Choroid plexus epithelial cell (primary cell): Measurements from ENCODE around the gene TPCN2.

Experiments used
- DNase-seq: peaks from one replicate; pipeline ENCODE4 v3.0.0-alpha.2; 2010; ENCODE audit warnings: low read depth
- H3K4me3 ChIP-seq: 2 replicates; pipeline ENCODE4 v1.5.1; 2011; ENCODE audit warnings: low read depth, mild to moderate bottlenecking, control low read depth, low read length, moderate library complexity
- TF ChIP-seq, protein P1 (sequence below): conservative IDR thresholded peaks from 2 replicates; pipeline ENCODE4 v1.5.1; 2011; ENCODE audit warnings: low read depth, mild to moderate bottlenecking, control low read depth, inconsistent platforms, low read length, moderate library complexity

TPCN2 gene

GRCh38 chr11:69173925-69174581 is 125.3 kb downstream of the TPCN2 start:
- no peak overlapping the region for H3K4me3 ChIP-seq
- TF ChIP-seq, protein P1, sequence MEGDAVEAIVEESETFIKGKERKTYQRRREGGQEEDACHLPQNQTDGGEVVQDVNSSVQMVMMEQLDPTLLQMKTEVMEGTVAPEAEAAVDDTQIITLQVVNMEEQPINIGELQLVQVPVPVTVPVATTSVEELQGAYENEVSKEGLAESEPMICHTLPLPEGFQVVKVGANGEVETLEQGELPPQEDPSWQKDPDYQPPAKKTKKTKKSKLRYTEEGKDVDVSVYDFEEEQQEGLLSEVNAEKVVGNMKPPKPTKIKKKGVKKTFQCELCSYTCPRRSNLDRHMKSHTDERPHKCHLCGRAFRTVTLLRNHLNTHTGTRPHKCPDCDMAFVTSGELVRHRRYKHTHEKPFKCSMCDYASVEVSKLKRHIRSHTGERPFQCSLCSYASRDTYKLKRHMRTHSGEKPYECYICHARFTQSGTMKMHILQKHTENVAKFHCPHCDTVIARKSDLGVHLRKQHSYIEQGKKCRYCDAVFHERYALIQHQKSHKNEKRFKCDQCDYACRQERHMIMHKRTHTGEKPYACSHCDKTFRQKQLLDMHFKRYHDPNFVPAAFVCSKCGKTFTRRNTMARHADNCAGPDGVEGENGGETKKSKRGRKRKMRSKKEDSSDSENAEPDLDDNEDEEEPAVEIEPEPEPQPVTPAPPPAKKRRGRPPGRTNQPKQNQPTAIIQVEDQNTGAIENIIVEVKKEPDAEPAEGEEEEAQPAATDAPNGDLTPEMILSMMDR, result no peak
- no peak for DNase-seq

GRCh38 chr11:69174841-69175240 is 126.1 kb downstream of the TPCN2 start:
- H3K4me3 ChIP-seq, result no peak overlapping the region
- DNase-seq, result no peak
- TF ChIP-seq, protein P1, result no peak

DNA sequence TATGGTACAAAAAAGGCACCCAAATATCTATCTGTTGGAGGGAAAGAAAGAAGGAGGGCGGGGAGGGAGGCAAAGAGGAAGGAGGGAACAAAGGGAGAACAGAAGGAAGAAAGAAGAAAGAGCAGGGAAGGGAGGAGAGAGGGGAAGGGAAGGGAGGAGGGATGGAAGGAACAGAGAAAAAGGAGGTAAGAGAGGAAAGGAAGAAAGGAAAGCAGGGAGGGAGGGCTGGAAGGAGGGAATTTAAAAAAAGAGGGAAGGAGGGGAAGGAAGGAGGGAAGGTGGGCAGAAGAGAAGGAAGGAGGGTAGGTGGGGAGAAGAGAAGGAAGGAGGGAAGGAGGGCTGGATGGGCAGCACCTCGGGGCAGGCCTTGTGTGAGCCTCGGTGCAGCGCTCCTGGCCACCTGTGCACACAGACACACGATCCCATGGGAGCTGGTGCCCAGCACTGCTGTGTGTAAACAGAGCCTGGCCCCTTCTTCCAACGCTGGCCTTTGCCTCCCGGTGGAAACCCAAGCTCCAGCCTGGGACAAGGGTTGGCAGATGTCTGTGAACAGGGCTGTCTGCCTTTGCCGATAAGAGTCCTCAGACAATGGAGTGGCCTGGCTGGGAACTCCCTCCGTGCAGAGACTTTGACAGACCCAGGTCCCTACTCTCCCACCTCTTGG is 130.2 kb downstream of the TPCN2 start:
- H3K4me3 ChIP-seq, result no peak overlapping the region
- no peak for DNase-seq
- TF ChIP-seq, protein P1, result no peak

DNA sequence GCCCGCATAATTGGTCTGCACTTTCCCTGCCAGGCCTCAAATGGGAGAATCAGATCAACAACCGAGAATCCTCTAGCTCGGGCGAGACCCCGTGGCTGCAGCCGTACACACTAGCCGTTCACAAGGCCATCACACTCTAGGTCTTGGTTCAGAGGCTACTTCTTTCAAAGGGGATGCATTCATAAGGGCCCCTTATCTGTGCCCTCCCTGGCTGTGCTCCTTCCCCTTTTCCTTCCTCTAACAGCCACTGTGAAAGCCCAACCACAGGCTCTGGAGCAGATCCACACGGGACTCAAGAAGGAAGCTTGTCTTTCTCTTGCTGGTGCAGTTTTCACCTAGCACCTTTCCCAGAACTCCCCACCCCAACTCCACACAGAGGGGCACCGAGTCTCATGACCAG is 131.5 kb downstream of the TPCN2 start:
- no peak for DNase-seq
- no peak overlapping the region for H3K4me3 ChIP-seq
- TF ChIP-seq, protein P1, result no peak

DNA sequence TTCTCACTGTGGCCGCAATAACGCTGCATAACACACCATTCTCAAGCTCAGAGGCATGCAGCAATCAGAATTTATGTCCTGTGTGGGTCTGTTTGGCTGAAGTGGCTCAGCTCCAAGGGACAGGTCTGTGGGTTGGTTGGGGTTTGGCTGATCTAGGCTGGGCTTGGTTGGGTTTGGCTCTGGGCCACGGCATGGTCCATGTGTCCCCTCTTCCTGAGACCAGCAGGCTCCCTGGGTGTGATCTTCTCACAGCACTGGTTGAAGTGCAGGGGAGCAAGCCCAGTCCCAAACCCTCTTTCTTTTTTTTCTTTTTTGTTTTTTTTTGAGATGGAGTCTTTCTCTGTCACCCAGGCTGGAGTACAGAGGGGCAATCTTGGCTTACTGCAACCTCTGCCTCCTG is 132.0 kb downstream of the TPCN2 start:
- TF ChIP-seq, protein P1, result no peak
- no peak for DNase-seq
- H3K4me3 ChIP-seq, result no peak overlapping the region

- no peak for DNase-seq
- no peak overlapping the region for H3K4me3 ChIP-seq
- TF ChIP-seq, protein P1, result no peak
Measured at GRCh38 chr11:69183613-69184012, 134.9 kb downstream of the TPCN2 start.
